ENCODE measurements around the gene ROR1. TPM values are rescaled to one million over a fixed set of nuclear protein-coding genes. Genes with fewer than 3 reads are reported as not detected.

The ROR1 gene
- polyA plus RNA-seq (2011; rRNA removed) (7.1 and 7.3 TPM in 2 replicates), polyA minus RNA-seq (2011; rRNA and poly(A)+ RNA removed) (12.2 and 14.9 TPM in 2 replicates)

- POLR2A ChIA-PET: interaction anchor here (0.7 kb wide), 1 partner anchor 462 kb away, joined by 8 read pairs; no protein-coding TSS in a partner anchor
- peaks cover 29% of the 10 kb centered on the region for H3K27me3 ChIP-seq (ENCODE audit: control insufficient read depth, insufficient read depth, low read length)
- no peak for DNase-seq (ENCODE audit: low read depth, low spot score)
These were observed at the start of gene ROR1 for GRCh38 chr1:63773815-63774616. ROR1 (plus strand) TSS chr1:63774017.

GRCh38 chr1:63724375-63724899, 49.4 kb upstream of the ROR1 start:
- CTCF ChIA-PET: no interaction called here
- H3K27ac ChIP-seq (ENCODE audit: low read depth, low read length): no peak overlapping the region
- H3K27me3 ChIP-seq (ENCODE audit: control insufficient read depth, insufficient read depth, low read length): no peaks in the 10 kb centered on the region
- peaks cover 3% of the 10 kb centered on the region; the same call in 1 of the 2 replicates for H3K9me3 ChIP-seq (ENCODE audit: control insufficient read depth, insufficient read depth, low read length)
- TF ChIP-seq CTCF (IDR thresholded peaks at IDR 0.05; ENCODE audit: low read depth, low read length): no peak
- no peak overlapping the region for H3K4me3 ChIP-seq (ENCODE audit: low read depth, low read length)
- POLR2A ChIA-PET: no interaction called here
- DNase-seq (ENCODE audit: low read depth, low spot score): no peak

More at GRCh38 chr1:63773815-63774616, at the start of gene ROR1:
- H3K27ac ChIP-seq (ENCODE audit: low read depth, low read length): no peak within 1 kb of the TSS
- TF ChIP-seq CTCF (IDR thresholded peaks at IDR 0.05; ENCODE audit: low read depth, low read length): peak; percentile 63
- CTCF ChIA-PET: interaction anchor here (0.6 to 2.8 kb wide), 11 partner anchors 10 to 467 kb away, joined by 3 to 11 read pairs (median 3); no protein-coding TSS in a partner anchor
- H3K4me3 ChIP-seq (ENCODE audit: low read depth, low read length): peak within 1 kb of the TSS; percentile 66
- no peaks in the 10 kb centered on the region for H3K9me3 ChIP-seq (ENCODE audit: control insufficient read depth, insufficient read depth, low read length)

GRCh38 chr1:63728611-63729226, 45.1 kb upstream of the ROR1 start:
- ChIA-PET CTCF (no interaction called here), POLR2A (no interaction called here)
- H3K9me3 ChIP-seq (ENCODE audit: control insufficient read depth, insufficient read depth, low read length): peaks cover 3% of the 10 kb centered on the region; the same call in 1 of the 2 replicates
- no peak overlapping the region for H3K4me3 ChIP-seq (ENCODE audit: low read depth, low read length)
- no peak overlapping the region for H3K27ac ChIP-seq (ENCODE audit: low read depth, low read length)
- no peak for TF ChIP-seq CTCF (IDR thresholded peaks at IDR 0.05; ENCODE audit: low read depth, low read length)
- DNase-seq (ENCODE audit: low read depth, low spot score): no peak
- no peaks in the 10 kb centered on the region for H3K27me3 ChIP-seq (ENCODE audit: control insufficient read depth, insufficient read depth, low read length)

- no peak for TF ChIP-seq CTCF (IDR thresholded peaks at IDR 0.05; ENCODE audit: low read depth, low read length)
- H3K27me3 ChIP-seq (ENCODE audit: control insufficient read depth, insufficient read depth, low read length): no peaks in the 10 kb centered on the region
- H3K4me3 ChIP-seq (ENCODE audit: low read depth, low read length): no peak overlapping the region
- no peak for DNase-seq (ENCODE audit: low read depth, low spot score)
- H3K9me3 ChIP-seq (ENCODE audit: control insufficient read depth, insufficient read depth, low read length): peaks cover 3% of the 10 kb centered on the region; the same call in 1 of the 2 replicates
- ChIA-PET POLR2A (no interaction called here), CTCF (no interaction called here)
- no peak overlapping the region for H3K27ac ChIP-seq (ENCODE audit: low read depth, low read length)
These were observed 44.6 kb upstream of the ROR1 start for GRCh38 chr1:63729227-63729620.
